ENCODE results near the gene BTLA.

GRCh38 chr3:112477891-112478290 is 21.4 kb downstream of the BTLA start:
- TF ChIP-seq, protein P1, sequence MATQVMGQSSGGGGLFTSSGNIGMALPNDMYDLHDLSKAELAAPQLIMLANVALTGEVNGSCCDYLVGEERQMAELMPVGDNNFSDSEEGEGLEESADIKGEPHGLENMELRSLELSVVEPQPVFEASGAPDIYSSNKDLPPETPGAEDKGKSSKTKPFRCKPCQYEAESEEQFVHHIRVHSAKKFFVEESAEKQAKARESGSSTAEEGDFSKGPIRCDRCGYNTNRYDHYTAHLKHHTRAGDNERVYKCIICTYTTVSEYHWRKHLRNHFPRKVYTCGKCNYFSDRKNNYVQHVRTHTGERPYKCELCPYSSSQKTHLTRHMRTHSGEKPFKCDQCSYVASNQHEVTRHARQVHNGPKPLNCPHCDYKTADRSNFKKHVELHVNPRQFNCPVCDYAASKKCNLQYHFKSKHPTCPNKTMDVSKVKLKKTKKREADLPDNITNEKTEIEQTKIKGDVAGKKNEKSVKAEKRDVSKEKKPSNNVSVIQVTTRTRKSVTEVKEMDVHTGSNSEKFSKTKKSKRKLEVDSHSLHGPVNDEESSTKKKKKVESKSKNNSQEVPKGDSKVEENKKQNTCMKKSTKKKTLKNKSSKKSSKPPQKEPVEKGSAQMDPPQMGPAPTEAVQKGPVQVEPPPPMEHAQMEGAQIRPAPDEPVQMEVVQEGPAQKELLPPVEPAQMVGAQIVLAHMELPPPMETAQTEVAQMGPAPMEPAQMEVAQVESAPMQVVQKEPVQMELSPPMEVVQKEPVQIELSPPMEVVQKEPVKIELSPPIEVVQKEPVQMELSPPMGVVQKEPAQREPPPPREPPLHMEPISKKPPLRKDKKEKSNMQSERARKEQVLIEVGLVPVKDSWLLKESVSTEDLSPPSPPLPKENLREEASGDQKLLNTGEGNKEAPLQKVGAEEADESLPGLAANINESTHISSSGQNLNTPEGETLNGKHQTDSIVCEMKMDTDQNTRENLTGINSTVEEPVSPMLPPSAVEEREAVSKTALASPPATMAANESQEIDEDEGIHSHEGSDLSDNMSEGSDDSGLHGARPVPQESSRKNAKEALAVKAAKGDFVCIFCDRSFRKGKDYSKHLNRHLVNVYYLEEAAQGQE (IDR thresholded peaks at IDR 0.05; ENCODE audit: low read depth, low read length): no peak
- TF ChIP-seq POLR2A (IDR thresholded peaks at IDR 0.05; ENCODE audit: low read depth, low read length): no peak
